ENCODE results near the gene RAPGEF6. TPM values are rescaled to one million over a fixed set of nuclear protein-coding genes. Genes with fewer than 3 reads are reported as not detected.

The RAPGEF6 gene
- total RNA-seq, 6 experiments from 2014 or later = 3.7 to 9.1 (median 7.6) TPM

- Histone ChIP-seq H3K36me3 (no peaks in the 10 kb centered on the region), H3K9me3 (no peaks in the 10 kb centered on the region), H3K4me1 (peaks cover 0 to 20% (median 7%) of the 10 kb centered on the region in 4 donors), H3K4me3 (no peak overlapping the region), H3K27me3 (no peaks in the 10 kb centered on the region), H3K27ac (peak overlapping the region; percentile 49 to 67 (median 66))
- DNase-seq (no peak), ATAC-seq (no peak)
- no peak for TF ChIP-seq CTCF (IDR thresholded peaks at IDR 0.05)
- TF ChIP-seq POLR2A (IDR thresholded peaks at IDR 0.05) = no peak
- 100% methylated on average over 2 of the region's 3 CpGs for WGBS (ENCODE audit: insufficient coverage, low coverage, low lambda C conversion rate, missing lambda C conversion rate)
- intact Hi-C loops (cut with DNase I) = no loop called here
These were observed 248.9 kb downstream of the RAPGEF6 start for GRCh38 chr5:131386124-131386523.

DNA sequence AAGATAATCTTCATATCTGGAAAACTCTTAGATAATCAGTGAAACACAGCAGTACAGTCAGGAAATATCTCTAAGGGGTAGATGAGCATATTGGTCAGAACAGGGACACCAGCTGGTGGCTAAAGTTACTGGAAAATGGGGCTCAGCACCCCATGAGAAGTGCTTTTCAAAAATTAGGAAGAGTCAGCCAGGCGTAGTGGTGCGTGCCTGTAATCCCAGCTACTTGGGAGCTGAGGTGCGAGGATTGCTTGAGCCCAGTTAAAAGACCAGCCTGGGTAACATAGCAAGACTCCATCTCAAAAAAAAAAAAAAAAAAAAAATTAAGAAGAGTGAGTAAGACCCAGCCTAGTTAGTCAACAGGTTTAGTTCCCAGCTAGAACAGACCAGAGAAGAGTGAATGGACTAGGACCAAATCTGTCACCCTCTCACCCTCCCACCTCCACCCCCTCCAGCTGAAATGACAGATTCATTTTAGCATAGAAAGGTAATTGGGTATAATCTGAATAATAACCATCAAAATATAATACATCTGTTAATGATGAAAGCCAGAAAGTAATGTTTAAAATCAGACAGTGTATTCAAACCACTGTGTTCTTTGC is 250.3 kb downstream of the RAPGEF6 start:
- TF ChIP-seq POLR2A (IDR thresholded peaks at IDR 0.05) = no peak
- Histone ChIP-seq H3K36me3 (no peaks in the 10 kb centered on the region), H3K27me3 (no peaks in the 10 kb centered on the region), H3K27ac (no peak overlapping the region), H3K9me3 (no peaks in the 10 kb centered on the region), H3K4me1 (peaks cover 0 to 32% (median 7%) of the 10 kb centered on the region in 4 donors), H3K4me3 (no peak overlapping the region)
- ATAC-seq = no peak
- intact Hi-C loops (cut with DNase I) = no loop called here
- WGBS (ENCODE audit: insufficient coverage, low coverage, low lambda C conversion rate, missing lambda C conversion rate) = 60% methylated on average over 1 of the region's 3 CpGs
- no peak for DNase-seq

DNA sequence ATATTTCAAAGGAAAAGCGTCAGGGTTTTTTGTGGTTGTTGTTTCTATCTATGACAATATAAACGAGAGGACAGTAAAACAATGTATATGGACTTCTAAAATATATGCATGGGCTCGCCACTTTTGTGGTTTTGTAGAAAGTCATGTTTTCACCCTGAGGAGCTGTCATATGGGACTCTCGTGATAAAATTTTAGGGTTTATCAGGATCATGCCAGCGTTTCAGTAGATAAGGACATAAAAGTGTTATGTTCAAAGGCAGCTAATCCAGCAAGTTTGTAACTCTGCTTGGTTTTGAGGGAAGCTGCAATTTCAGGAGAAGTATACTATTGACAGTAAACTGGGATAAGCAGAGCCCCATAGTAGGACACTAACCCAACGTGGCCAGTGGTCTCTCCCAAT is 250.9 kb downstream of the RAPGEF6 start:
- Histone ChIP-seq H3K9me3 (no peaks in the 10 kb centered on the region), H3K27ac (no peak overlapping the region), H3K36me3 (no peaks in the 10 kb centered on the region), H3K4me3 (no peak overlapping the region), H3K4me1 (peaks cover 0 to 36% (median 8%) of the 10 kb centered on the region in 4 donors), H3K27me3 (no peaks in the 10 kb centered on the region)
- WGBS (ENCODE audit: insufficient coverage, low coverage, low lambda C conversion rate, missing lambda C conversion rate) = 68% methylated on average over 6 of the region's 6 CpGs
- TF ChIP-seq CTCF (IDR thresholded peaks at IDR 0.05) (no peak), POLR2A (IDR thresholded peaks at IDR 0.05) (no peak)
- intact Hi-C loops (cut with DNase I) = no loop called here
- ATAC-seq (no peak), DNase-seq (no peak)

GRCh38 chr5:131382407-131383395 is 252.3 kb downstream of the RAPGEF6 start:
- H3K36me3 ChIP-seq = no peaks in the 10 kb centered on the region
- H3K27me3 ChIP-seq = no peaks in the 10 kb centered on the region
- H3K27ac ChIP-seq = no peak overlapping the region
- H3K4me1 ChIP-seq = peaks cover 0 to 42% (median 10%) of the 10 kb centered on the region in 4 donors
- 47% methylated on average over 2 of the region's 3 CpGs for WGBS (ENCODE audit: insufficient coverage, low coverage, low lambda C conversion rate, missing lambda C conversion rate)
- H3K4me3 ChIP-seq = no peak overlapping the region
- ATAC-seq (peak; percentile 34 to 59 (median 54)), DNase-seq (no peak)
- no peaks in the 10 kb centered on the region for H3K9me3 ChIP-seq
- intact Hi-C loops (cut with DNase I) = no loop called here
- TF ChIP-seq POLR2A (IDR thresholded peaks at IDR 0.05) (no peak), CTCF (IDR thresholded peaks at IDR 0.05) (peak; percentile 20 to 40 (median 32))

DNA sequence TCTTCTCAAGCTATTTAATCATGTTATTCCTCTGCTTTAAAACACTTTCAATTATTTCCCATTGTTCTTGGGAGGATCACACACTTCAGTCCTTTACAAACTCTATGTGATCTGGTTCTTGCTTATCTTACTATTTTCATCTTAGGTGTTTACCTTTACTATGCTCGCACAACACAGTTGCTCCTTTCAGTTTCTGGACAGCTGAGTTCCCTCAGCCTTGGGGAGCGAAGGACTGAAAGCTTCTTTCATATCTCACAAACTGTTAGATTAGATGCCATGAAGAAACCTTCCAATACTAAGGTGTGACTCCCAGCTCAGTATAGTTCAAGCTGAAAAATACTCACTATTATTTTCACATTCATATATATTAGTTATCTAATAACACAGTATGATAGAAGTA is 253.3 kb downstream of the RAPGEF6 start:
- Histone ChIP-seq H3K4me3 (no peak overlapping the region), H3K27ac (no peak overlapping the region), H3K36me3 (no peaks in the 10 kb centered on the region), H3K27me3 (no peaks in the 10 kb centered on the region), H3K9me3 (no peaks in the 10 kb centered on the region), H3K4me1 (peaks cover 0 to 37% (median 7%) of the 10 kb centered on the region in 4 donors)
- WGBS (ENCODE audit: insufficient coverage, low coverage, low lambda C conversion rate, missing lambda C conversion rate) = 88% methylated on average over 2 of the region's 2 CpGs
- TF ChIP-seq POLR2A (IDR thresholded peaks at IDR 0.05) = no peak
- TF ChIP-seq CTCF (IDR thresholded peaks at IDR 0.05) = no peak
- ATAC-seq (no peak), DNase-seq (no peak)
- intact Hi-C loops (cut with DNase I) = no loop called here

Data from right lobe of liver (tissue), 6 donors.